ENCODE data around the gene RPRD1B. TPM values are rescaled to one million over a fixed set of nuclear protein-coding genes. Genes with fewer than 3 reads are reported as not detected.

Gene RPRD1B
- total and polyA plus RNA-seq, 2 of the 8 experiments (the other 6 are each of a cell fraction or from before 2014, with no cell fraction given): 10.3 to 20.9 TPM

DNA sequence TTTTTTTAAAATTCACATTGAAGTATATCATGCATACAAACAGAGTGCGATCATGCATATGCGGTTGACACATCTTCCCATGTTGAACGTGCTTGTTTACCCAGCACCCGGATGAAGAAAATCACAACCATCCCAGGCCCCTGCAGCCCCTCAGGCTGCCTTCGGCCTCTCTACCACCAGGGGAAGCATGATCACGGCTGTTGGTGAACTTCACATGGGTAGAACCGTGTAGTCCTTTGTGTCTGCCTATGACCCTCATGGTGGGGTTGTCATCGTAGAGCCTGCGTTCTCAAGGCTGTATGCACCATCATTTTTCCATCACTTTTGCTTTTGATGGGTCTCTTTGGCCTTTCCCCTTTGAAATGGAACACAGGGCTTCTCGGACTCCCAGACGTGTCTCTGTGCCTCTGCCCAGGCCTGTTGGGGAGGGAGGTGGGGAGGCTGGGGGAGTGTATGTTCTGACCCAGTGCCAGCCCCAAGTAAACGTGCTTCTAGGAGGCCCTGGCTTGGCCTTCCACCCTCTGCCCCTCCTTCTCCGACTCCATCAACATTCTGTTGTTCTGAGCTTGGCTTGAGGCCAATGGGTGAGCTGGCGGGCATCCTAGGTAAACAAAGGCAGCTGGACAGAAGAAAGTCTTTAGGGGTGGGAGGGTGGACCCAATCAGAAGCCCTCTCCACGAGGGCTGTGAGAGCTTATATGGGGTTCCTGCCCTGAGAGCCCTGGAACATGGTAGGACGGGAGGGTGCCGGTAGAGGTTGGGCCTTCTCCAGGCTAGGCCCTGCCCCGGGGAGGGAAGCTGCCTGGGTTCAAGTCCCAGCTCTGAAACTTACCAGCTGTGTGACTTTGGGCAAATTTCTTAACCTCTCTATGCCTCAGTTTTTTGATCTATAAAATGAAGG lies 91.9 kb downstream of the RPRD1B start:
- H2BK5ac ChIP-seq (ENCODE audit: low read depth, low read length): no peak overlapping the region
- H2BK120ac ChIP-seq (replicated peaks; ENCODE audit: low read depth, low read length): no peak overlapping the region
- H3K18ac ChIP-seq (ENCODE audit: extremely low read depth, low read length): no peak overlapping the region
- no peak overlapping the region for H2BK12ac ChIP-seq (ENCODE audit: low read depth, low read length)
- WGBS, 2 experiments (ENCODE audit: extremely low coverage in 1 of 2, insufficient coverage in 1 of 2, insufficient read length in 1 of 2, insufficient replicate concordance in 2 of 2, low coverage in 1 of 2, low lambda C conversion rate in 2 of 2, missing lambda C conversion rate in 1 of 2): 87% methylated on average over 18 of the region's 18 CpGs; no CpG with 5 or more reads in 1 of the 2 experiments
- no peak overlapping the region for H3K4me3 ChIP-seq (ENCODE audit: extremely low read depth in 1 of 4, insufficient read depth in 2 of 4, low read depth in 3 of 4, low read length in 4 of 4)
- no peaks in the 10 kb centered on the region for H3K79me1 ChIP-seq (ENCODE audit: low read depth, low read length)
- H2AFZ ChIP-seq (ENCODE audit: low read length): no peak overlapping the region
- H2BK15ac ChIP-seq (ENCODE audit: low read length): no peak overlapping the region
- H3K79me2 ChIP-seq (ENCODE audit: control insufficient read depth in 1 of 2, insufficient read depth in 2 of 2, low read length in 2 of 2): no peaks in the 10 kb centered on the region
- DNase-seq (ENCODE audit: low read depth in 1 of 2, low spot score in 2 of 2) (peak in 1 of 2 experiments; percentile 48), FAIRE-seq (no peak)
- H4K5ac ChIP-seq (ENCODE audit: insufficient read length, low read depth, low read length): no peak overlapping the region
- H3K36me3 ChIP-seq (ENCODE audit: control insufficient read depth in 2 of 4, insufficient read depth in 4 of 4, low read length in 3 of 4): no peaks in the 10 kb centered on the region
- no peak overlapping the region for H2BK20ac ChIP-seq (ENCODE audit: low read length)
- H2AK5ac ChIP-seq (ENCODE audit: low read depth, low read length): no peak overlapping the region
- ChIA-PET POLR2A (ENCODE audit: partially characterized antibody) (interaction anchor here (0.8 kb wide), 1 partner anchor 52 kb away, joined by 3 read pairs; no protein-coding TSS in a partner anchor), CTCF (ENCODE audit: partially characterized antibody) (interaction anchor here (0.7 to 2.6 kb wide), 10 partner anchors 11 to 182 kb away, joined by 3 to 15 read pairs (median 4); no protein-coding TSS in a partner anchor)
- H3K9me3 ChIP-seq (ENCODE audit: insufficient read depth in 2 of 2, low read depth in 1 of 2, low read length in 1 of 2): no peaks in the 10 kb centered on the region
- no peak overlapping the region for H3K4ac ChIP-seq (replicated peaks; ENCODE audit: insufficient read length, low read depth, low read length)
- H3K23me2 ChIP-seq (ENCODE audit: low read depth, low read length): no peaks in the 10 kb centered on the region
- TF ChIP-seq RAD21 (IDR thresholded peaks at IDR 0.05 in 1 of 2, conservative IDR thresholded peaks at IDR 0.05 in 1 of 2; ENCODE audit: low read depth in 2 of 2, low read length in 2 of 2) (peak in 1 of 2 experiments; percentile 24; a peak in 1 of 4 replicates), POU5F1 (IDR thresholded peaks at IDR 0.05; ENCODE audit: low read depth, low read length) (no peak)
- TF ChIP-seq, protein P1, sequence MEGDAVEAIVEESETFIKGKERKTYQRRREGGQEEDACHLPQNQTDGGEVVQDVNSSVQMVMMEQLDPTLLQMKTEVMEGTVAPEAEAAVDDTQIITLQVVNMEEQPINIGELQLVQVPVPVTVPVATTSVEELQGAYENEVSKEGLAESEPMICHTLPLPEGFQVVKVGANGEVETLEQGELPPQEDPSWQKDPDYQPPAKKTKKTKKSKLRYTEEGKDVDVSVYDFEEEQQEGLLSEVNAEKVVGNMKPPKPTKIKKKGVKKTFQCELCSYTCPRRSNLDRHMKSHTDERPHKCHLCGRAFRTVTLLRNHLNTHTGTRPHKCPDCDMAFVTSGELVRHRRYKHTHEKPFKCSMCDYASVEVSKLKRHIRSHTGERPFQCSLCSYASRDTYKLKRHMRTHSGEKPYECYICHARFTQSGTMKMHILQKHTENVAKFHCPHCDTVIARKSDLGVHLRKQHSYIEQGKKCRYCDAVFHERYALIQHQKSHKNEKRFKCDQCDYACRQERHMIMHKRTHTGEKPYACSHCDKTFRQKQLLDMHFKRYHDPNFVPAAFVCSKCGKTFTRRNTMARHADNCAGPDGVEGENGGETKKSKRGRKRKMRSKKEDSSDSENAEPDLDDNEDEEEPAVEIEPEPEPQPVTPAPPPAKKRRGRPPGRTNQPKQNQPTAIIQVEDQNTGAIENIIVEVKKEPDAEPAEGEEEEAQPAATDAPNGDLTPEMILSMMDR (IDR thresholded peaks at IDR 0.05; ENCODE audit: control extremely low read depth in 1 of 3, insufficient read depth in 1 of 3, low read depth in 1 of 3, low read length in 3 of 3): peak in 2 of 3 experiments; percentile 23 to 24; a peak in 2 of 4 replicates
- no peak overlapping the region for H3K27ac ChIP-seq (ENCODE audit: low read depth, low read length)
- H3K9ac ChIP-seq (replicated peaks in 1 of 4; ENCODE audit: extremely low read depth in 1 of 4, low read depth in 3 of 4, low read length in 3 of 4): no peak overlapping the region
- no peak overlapping the region for H4K91ac ChIP-seq (replicated peaks; ENCODE audit: insufficient read length, low read length)
- no peaks in the 10 kb centered on the region for H4K20me1 ChIP-seq (replicated peaks in 1 of 2; ENCODE audit: control insufficient read depth in 1 of 2, insufficient read depth in 2 of 2, low read length in 2 of 2)
- no peak overlapping the region for H3K4me2 ChIP-seq (ENCODE audit: insufficient read depth in 1 of 2, low read depth in 2 of 2, low read length in 2 of 2)
- H3K23ac ChIP-seq (ENCODE audit: insufficient read length): no peak overlapping the region
- H3K27me3 ChIP-seq (replicated peaks in 1 of 4; ENCODE audit: control insufficient read depth in 3 of 4, extremely low read depth in 1 of 4, insufficient read depth in 3 of 4, low read length in 3 of 4): no peaks in the 10 kb centered on the region
- H3K56ac ChIP-seq (replicated peaks; ENCODE audit: insufficient read length, low read depth, low read length): no peak overlapping the region
- no peak overlapping the region for H3K14ac ChIP-seq (ENCODE audit: insufficient read length)
- H4K8ac ChIP-seq (ENCODE audit: extremely low read depth, insufficient read depth, low read length): no peak overlapping the region
- peaks cover 0 to 3% (median 0%) of the 10 kb centered on the region in 4 experiments; a peak in 2 of 7 replicates for H3K4me1 ChIP-seq (replicated peaks in 1 of 4; ENCODE audit: control insufficient read depth in 3 of 4, insufficient read depth in 4 of 4, low read length in 3 of 4)
